Measurements from ENCODE around the gene PGAP1.

DNA sequence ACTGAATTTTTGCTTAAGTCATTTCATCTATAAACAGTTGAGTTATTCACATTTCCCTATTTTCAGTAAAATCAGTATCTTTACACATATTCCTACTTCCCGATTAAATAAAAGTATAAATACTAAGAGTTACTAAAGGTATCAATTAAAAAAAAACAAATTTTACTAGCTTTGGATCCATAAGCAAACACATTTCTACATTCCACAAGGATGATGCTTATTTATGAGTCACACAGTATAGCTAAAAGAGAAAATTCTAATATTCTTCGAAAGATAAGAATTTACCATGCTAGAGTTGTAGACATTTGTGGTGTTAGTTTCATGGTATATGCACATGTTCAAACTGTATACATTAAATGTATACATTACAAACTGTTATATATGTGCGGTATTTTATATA, 23.7 kb downstream of the PGAP1 start:
- TF ChIP-seq, protein P1, sequence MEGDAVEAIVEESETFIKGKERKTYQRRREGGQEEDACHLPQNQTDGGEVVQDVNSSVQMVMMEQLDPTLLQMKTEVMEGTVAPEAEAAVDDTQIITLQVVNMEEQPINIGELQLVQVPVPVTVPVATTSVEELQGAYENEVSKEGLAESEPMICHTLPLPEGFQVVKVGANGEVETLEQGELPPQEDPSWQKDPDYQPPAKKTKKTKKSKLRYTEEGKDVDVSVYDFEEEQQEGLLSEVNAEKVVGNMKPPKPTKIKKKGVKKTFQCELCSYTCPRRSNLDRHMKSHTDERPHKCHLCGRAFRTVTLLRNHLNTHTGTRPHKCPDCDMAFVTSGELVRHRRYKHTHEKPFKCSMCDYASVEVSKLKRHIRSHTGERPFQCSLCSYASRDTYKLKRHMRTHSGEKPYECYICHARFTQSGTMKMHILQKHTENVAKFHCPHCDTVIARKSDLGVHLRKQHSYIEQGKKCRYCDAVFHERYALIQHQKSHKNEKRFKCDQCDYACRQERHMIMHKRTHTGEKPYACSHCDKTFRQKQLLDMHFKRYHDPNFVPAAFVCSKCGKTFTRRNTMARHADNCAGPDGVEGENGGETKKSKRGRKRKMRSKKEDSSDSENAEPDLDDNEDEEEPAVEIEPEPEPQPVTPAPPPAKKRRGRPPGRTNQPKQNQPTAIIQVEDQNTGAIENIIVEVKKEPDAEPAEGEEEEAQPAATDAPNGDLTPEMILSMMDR (IDR thresholded peaks at IDR 0.05), result no peak
- TF ChIP-seq SIN3A (IDR thresholded peaks at IDR 0.05; ENCODE audit: borderline replicate concordance, insufficient read depth, low read depth, low read length) (no peak), POLR2AphosphoS5 (IDR thresholded peaks at IDR 0.05; ENCODE audit: low read depth, low read length) (no peak)
